HG02610 (cell line): Measurements from ENCODE around the gene USH2A.

Source experiments
- ATAC-seq: cut with Tn5 transposase; IDR thresholded peaks from one replicate; pipeline ENCODE4 v1.9.1; 2021; ENCODE audit warnings: mild to moderate bottlenecking, moderate library complexity; ENCODE audit not compliant: unreplicated experiment

USH2A gene

GRCh38 chr1:215807911-215808436 lies 615.3 kb downstream of the USH2A start:
- ATAC-seq = no peak

- ATAC-seq = no peak
Observed at GRCh38 chr1:215807218-215807617, 616.0 kb downstream of the USH2A start.

GRCh38 chr1:215797859-215798258 lies 625.4 kb downstream of the USH2A start:
- ATAC-seq = no peak

- ATAC-seq = no peak
Observed at GRCh38 chr1:215794156-215794555, 629.1 kb downstream of the USH2A start.

GRCh38 chr1:215793180-215793579 lies 630.1 kb downstream of the USH2A start:
- peak; percentile 39 for ATAC-seq

- no peak for ATAC-seq
Observed at GRCh38 chr1:215792446-215792845, 630.8 kb downstream of the USH2A start.

- ATAC-seq = no peak
Observed at GRCh38 chr1:215789981-215790380, 633.3 kb downstream of the USH2A start.

- ATAC-seq = no peak
Observed at GRCh38 chr1:215786997-215787396, 636.3 kb downstream of the USH2A start.

- ATAC-seq = no peak
Observed at GRCh38 chr1:215780641-215781040, 642.6 kb downstream of the USH2A start.

GRCh38 chr1:215780139-215780538 lies 643.1 kb downstream of the USH2A start:
- ATAC-seq = no peak

GRCh38 chr1:215779729-215780128 lies 643.5 kb downstream of the USH2A start:
- ATAC-seq = no peak

- no peak for ATAC-seq
Observed at GRCh38 chr1:215777370-215777925, 645.8 kb downstream of the USH2A start.

GRCh38 chr1:215776336-215776735 lies 646.9 kb downstream of the USH2A start:
- ATAC-seq = no peak

GRCh38 chr1:215772151-215772550 lies 651.1 kb downstream of the USH2A start:
- no peak for ATAC-seq

GRCh38 chr1:215768303-215768702 lies 654.9 kb downstream of the USH2A start:
- ATAC-seq = no peak

- no peak for ATAC-seq
Observed at GRCh38 chr1:215767761-215768160, 655.5 kb downstream of the USH2A start.

- ATAC-seq = no peak
Observed at GRCh38 chr1:215766521-215766920, 656.7 kb downstream of the USH2A start.

GRCh38 chr1:215765833-215766232 lies 657.4 kb downstream of the USH2A start:
- no peak for ATAC-seq

GRCh38 chr1:215761446-215761845 lies 661.8 kb downstream of the USH2A start:
- no peak for ATAC-seq

- ATAC-seq = no peak
Observed at GRCh38 chr1:215754112-215754511, 669.1 kb downstream of the USH2A start.

GRCh38 chr1:215749414-215749813 lies 673.8 kb downstream of the USH2A start:
- ATAC-seq = no peak

GRCh38 chr1:215748431-215748830 lies 674.8 kb downstream of the USH2A start:
- no peak for ATAC-seq

GRCh38 chr1:215744419-215744818 lies 678.8 kb downstream of the USH2A start:
- no peak for ATAC-seq
